Measurements from ENCODE around the gene DIPK1C.

The DIPK1C gene

DNA sequence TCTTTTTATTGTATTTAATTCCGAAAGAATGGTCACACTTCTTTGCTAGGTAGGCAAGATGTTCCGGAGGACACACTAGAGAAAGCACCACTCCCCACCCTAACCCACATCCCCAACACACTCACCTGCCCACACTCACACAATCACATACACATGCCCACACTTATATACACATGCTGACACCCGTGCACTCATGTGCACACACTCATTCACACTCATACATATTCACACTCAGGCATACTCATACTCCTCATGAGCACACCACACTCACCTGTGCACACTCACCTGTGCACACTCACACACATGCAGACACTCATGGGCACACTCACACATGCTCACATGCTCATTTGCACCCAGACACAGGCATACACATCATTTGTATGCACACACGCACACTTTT, 21.4 kb downstream of the DIPK1C start:
- ATAC-seq: no peak
- no peak for TF ChIP-seq GLIS3 (CRISPR knock-in tag; IDR thresholded peaks at IDR 0.05)
- TF ChIP-seq, protein P1, sequence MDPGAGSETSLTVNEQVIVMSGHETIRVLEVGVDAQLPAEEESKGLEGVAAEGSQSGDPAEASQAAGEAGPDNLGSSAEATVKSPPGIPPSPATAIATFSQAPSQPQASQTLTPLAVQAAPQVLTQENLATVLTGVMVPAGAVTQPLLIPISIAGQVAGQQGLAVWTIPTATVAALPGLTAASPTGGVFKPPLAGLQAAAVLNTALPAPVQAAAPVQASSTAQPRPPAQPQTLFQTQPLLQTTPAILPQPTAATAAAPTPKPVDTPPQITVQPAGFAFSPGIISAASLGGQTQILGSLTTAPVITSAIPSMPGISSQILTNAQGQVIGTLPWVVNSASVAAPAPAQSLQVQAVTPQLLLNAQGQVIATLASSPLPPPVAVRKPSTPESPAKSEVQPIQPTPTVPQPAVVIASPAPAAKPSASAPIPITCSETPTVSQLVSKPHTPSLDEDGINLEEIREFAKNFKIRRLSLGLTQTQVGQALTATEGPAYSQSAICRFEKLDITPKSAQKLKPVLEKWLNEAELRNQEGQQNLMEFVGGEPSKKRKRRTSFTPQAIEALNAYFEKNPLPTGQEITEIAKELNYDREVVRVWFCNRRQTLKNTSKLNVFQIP (CRISPR knock-in tag; IDR thresholded peaks at IDR 0.05; ENCODE audit: borderline replicate concordance, low read depth): no peak
- TF ChIP-seq ARNTL (CRISPR knock-in tag; IDR thresholded peaks at IDR 0.05; ENCODE audit: borderline replicate concordance, low read depth): no peak
- TF ChIP-seq, protein P2, sequence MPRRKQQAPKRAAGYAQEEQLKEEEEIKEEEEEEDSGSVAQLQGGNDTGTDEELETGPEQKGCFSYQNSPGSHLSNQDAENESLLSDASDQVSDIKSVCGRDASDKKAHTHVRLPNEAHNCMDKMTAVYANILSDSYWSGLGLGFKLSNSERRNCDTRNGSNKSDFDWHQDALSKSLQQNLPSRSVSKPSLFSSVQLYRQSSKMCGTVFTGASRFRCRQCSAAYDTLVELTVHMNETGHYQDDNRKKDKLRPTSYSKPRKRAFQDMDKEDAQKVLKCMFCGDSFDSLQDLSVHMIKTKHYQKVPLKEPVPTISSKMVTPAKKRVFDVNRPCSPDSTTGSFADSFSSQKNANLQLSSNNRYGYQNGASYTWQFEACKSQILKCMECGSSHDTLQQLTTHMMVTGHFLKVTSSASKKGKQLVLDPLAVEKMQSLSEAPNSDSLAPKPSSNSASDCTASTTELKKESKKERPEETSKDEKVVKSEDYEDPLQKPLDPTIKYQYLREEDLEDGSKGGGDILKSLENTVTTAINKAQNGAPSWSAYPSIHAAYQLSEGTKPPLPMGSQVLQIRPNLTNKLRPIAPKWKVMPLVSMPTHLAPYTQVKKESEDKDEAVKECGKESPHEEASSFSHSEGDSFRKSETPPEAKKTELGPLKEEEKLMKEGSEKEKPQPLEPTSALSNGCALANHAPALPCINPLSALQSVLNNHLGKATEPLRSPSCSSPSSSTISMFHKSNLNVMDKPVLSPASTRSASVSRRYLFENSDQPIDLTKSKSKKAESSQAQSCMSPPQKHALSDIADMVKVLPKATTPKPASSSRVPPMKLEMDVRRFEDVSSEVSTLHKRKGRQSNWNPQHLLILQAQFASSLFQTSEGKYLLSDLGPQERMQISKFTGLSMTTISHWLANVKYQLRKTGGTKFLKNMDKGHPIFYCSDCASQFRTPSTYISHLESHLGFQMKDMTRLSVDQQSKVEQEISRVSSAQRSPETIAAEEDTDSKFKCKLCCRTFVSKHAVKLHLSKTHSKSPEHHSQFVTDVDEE (CRISPR knock-in tag; IDR thresholded peaks at IDR 0.05): no peak
- no peak for TF ChIP-seq ZNF565 (CRISPR knock-in tag; conservative IDR thresholded peaks at IDR 0.05; ENCODE audit: low read depth)
- TF ChIP-seq CSDC2 (CRISPR knock-in tag; IDR thresholded peaks at IDR 0.05): no peak
- TF ChIP-seq, protein P3, sequence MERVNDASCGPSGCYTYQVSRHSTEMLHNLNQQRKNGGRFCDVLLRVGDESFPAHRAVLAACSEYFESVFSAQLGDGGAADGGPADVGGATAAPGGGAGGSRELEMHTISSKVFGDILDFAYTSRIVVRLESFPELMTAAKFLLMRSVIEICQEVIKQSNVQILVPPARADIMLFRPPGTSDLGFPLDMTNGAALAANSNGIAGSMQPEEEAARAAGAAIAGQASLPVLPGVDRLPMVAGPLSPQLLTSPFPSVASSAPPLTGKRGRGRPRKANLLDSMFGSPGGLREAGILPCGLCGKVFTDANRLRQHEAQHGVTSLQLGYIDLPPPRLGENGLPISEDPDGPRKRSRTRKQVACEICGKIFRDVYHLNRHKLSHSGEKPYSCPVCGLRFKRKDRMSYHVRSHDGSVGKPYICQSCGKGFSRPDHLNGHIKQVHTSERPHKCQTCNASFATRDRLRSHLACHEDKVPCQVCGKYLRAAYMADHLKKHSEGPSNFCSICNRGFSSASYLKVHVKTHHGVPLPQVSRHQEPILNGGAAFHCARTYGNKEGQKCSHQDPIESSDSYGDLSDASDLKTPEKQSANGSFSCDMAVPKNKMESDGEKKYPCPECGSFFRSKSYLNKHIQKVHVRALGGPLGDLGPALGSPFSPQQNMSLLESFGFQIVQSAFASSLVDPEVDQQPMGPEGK (CRISPR knock-in tag; IDR thresholded peaks at IDR 0.05; ENCODE audit: borderline replicate concordance): no peak
- TF ChIP-seq PPARA (CRISPR knock-in tag; IDR thresholded peaks at IDR 0.05; ENCODE audit: borderline replicate concordance): no peak
- TF ChIP-seq ZC3H10 (CRISPR knock-in tag; IDR thresholded peaks at IDR 0.05): no peak

DNA sequence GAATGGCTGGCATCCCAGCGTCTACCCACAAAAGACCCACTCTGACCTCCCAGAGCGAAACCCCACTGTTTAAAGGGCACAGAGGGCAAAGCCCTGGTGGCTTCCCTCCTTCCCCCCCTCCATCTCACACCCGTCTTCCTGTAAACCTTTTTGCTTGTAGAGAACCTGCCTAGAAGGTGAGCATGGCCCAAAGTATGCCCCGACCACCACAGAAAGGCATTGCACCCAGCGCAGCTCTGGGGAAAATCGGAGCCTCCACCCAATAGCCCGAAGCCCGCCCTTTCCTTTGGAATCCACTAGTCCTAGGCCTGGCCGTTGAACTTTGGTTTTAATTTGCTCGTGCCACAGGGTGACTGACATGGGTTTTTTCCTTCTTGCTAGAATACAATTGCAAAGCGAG, 22.6 kb downstream of the DIPK1C start:
- ATAC-seq: no peak
- no peak for TF ChIP-seq RARB (CRISPR knock-in tag; IDR thresholded peaks at IDR 0.05)
- no peak for TF ChIP-seq ARNTL (CRISPR knock-in tag; IDR thresholded peaks at IDR 0.05; ENCODE audit: borderline replicate concordance, low read depth)
- TF ChIP-seq ZNF565 (CRISPR knock-in tag; conservative IDR thresholded peaks at IDR 0.05; ENCODE audit: low read depth): no peak
- no peak for TF ChIP-seq SNAI2 (CRISPR knock-in tag; IDR thresholded peaks at IDR 0.05)
- TF ChIP-seq, protein P4, sequence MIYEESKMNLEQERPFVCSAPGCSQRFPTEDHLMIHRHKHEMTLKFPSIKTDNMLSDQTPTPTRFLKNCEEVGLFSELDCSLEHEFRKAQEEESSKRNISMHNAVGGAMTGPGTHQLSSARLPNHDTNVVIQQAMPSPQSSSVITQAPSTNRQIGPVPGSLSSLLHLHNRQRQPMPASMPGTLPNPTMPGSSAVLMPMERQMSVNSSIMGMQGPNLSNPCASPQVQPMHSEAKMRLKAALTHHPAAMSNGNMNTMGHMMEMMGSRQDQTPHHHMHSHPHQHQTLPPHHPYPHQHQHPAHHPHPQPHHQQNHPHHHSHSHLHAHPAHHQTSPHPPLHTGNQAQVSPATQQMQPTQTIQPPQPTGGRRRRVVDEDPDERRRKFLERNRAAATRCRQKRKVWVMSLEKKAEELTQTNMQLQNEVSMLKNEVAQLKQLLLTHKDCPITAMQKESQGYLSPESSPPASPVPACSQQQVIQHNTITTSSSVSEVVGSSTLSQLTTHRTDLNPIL (CRISPR knock-in tag; IDR thresholded peaks at IDR 0.05; ENCODE audit: low read depth): no peak
- TF ChIP-seq, protein P3 (CRISPR knock-in tag; IDR thresholded peaks at IDR 0.05; ENCODE audit: borderline replicate concordance): no peak
- no peak for TF ChIP-seq GLIS3 (CRISPR knock-in tag; IDR thresholded peaks at IDR 0.05)
- TF ChIP-seq PPARA (CRISPR knock-in tag; IDR thresholded peaks at IDR 0.05; ENCODE audit: borderline replicate concordance): no peak
- TF ChIP-seq, protein P1 (CRISPR knock-in tag; IDR thresholded peaks at IDR 0.05; ENCODE audit: borderline replicate concordance, low read depth): no peak
- TF ChIP-seq TCF4 (CRISPR knock-in tag; IDR thresholded peaks at IDR 0.05; ENCODE audit: borderline replicate concordance): no peak
- TF ChIP-seq ZFP3 (CRISPR knock-in tag; IDR thresholded peaks at IDR 0.05): no peak
- no peak for TF ChIP-seq BACH2 (CRISPR knock-in tag; IDR thresholded peaks at IDR 0.05; ENCODE audit: borderline replicate concordance)
- no peak for TF ChIP-seq ZNF8 (CRISPR knock-in tag; IDR thresholded peaks at IDR 0.05)
- no peak for TF ChIP-seq ZNF70 (CRISPR knock-in tag; IDR thresholded peaks at IDR 0.05)
